CD4-positive, alpha-beta T cell treated with Interleukin-6 for 4 hours (primary cell): Measurements from ENCODE around the gene HSD11B1.
A peak's percentile ranks its signal among the peaks of the same experiment; 100 is the strongest.

Source experiments
- DNase-seq: peaks from one replicate; pipeline ENCODE4 v3.0.0-alpha.2; 2020; ENCODE audit warnings: mixed read lengths

HSD11B1 gene

DNA sequence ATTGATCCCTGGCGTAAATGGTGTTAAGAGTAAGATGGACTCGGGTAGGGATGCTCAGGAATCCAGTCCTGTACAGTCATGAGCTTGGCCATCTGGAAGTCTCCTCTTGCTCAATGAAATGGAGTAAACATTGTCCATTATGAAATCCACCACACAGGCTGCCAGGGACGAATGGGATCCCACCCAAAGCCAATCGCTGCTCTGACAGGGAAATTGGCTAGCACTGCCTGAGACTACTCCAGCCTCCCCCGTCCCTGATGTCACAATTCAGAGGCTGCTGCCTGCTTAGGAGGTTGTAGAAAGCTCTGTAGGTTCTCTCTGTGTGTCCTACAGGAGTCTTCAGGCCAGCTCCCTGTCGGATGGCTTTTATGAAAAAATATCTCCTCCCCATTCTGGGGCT lies at the start of gene HSD11B1:
Gene HSD11B1 (plus strand): TSS at position 263 of the 400 bp plus-strand sequence. CDS start 97 bp downstream, at position 360.
- no peak for DNase-seq

DNA sequence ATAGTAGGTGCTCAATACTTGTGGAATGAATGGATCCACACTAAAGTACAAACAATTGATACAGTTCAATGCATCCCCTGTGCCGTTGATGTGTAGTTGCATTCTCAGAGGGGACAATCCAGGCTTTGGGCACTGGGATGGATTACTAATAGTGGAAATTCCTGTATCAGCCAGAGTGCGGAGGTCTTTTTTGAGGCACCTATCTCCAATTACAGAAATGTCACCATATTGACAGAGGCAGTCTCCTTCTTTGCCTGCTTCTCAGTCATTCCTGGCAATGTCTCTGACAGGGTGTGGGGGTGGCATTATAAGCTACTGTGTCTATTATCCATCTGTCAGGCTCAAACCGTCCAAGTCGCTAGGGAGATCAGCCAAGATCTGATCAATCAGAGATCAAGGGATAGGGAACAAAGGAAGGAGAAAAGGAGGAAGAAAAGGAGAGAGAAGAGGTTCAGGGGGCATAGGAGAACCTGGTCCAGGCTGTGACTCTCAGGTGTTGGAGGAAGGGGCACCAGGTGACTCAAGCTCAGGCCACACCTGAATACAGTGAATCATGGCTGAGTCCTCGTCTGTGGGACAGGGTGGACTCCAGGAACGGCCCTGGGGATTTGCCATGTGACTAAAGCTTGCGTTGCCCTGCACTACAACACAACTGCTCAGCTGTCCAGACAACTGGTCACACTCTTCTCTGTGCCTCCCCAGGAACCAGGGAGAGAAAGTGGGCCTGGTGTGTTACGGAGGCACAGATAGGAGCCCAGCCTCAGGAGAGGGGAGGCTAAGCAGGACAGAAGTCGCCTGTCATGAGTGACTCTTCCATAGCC lies 49.0 kb upstream of the HSD11B1 start:
- no peak for DNase-seq

DNA sequence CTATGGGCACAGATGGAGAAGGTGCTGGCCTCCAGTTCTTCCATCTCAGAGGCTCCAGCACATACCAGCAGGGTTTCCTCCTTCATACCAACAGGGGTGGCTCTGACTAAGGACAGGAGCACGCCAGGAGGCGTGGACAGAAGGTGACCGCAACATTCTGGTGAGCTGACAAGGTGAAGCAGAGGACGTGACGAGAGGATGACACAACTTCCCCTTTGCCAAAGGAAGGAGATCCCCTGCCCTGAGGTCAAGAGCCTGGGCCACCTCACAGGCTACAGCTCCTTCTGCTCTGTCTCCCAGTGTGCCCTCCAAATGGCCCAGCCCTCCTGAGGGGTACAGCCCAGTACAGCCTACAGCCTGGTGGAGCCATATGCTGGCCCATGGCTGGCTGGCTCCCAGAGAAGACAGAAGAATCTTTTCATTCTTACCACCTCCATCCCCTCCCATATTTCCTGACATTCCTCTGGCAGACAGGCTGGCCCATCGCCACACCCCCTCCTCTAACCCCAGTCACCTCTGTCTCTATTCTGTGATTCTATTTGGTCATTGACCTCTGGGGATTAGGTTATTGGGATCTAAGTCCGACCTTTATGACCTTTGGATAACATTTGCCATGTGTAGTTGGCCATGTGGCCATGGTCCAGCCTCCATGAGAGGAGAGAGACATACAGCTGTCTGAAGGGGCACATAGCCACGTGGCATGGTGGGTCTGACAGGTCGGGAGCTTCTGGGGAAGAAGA lies 47.3 kb upstream of the HSD11B1 start:
- no peak for DNase-seq

DNA sequence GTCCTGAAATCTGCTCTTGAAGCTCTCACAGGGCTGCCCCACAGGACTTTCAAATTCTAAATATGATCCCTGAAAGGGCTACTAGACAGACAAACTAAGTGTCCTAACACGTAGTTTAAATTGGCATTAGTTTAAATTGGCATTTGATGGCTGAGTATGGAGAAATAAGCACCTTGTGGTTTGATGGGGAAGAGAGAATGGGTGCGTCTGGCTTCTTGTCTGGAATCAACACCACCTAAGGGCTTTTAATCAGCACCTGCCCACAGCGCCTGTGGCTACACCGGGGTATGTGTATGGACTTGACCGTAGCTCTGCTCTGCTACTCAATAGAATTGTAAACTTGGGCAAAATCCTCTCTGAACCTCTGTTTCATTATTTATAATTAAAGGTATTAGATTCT lies 46.7 kb upstream of the HSD11B1 start:
- no peak for DNase-seq

DNA sequence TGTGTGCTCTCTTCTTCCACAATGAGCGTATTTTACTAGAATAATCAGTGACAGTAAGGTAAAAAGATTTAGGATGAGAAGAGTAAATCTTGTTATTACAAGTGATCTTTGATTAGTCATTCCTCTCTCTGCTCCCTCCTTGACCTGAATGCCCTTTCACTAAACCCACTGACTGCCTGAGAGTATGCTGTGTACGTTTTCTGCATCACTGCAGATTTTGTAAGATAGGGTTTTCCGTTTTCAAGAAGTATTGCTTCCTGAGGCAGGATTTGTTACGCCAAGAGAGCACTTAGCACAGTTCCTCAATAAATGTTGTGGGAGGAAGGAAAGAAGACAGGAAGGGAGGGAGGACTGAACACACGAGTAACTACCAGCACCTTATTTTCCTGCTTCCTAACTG lies 44.7 kb upstream of the HSD11B1 start:
- DNase-seq: no peak

DNA sequence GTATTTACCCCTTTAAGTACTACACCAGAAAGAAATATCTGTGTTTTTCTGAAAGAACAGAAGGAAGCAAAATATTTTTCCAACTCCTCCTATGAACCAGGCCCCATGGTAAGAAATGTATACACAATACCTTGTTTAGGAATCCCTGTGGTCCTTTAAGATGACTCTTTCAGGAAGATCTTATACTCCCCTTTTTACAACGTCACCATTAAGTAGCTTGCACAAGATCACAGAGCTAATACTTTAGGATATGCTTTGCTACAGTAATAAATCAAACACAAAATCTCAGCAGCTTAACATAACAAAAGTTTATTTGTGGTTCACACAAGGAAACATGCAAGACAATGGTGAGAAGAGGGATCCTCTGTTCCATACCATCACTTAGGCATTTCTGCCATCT lies 43.6 kb upstream of the HSD11B1 start:
- no peak for DNase-seq

DNA sequence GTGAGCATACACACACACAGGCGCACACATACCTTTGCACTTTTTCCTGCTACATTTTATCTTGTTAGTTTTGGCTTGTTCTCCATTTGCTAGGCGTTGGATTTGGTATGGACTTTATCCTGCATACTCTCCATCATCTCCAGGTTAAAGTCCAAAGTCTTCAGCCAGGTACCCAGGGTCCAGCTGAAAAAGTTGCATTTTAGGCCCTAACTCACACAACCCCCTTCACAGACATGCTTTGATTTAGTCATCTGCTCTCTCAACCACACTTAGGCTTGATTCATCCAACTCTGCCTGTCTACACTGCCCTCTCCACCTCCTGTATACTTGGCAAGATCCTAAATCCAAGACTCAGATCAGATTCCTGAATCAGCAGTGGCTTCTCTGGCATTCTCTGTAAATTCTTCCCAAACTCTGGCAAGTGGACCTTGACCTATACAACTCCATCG lies 41.7 kb upstream of the HSD11B1 start:
- no peak for DNase-seq

DNA sequence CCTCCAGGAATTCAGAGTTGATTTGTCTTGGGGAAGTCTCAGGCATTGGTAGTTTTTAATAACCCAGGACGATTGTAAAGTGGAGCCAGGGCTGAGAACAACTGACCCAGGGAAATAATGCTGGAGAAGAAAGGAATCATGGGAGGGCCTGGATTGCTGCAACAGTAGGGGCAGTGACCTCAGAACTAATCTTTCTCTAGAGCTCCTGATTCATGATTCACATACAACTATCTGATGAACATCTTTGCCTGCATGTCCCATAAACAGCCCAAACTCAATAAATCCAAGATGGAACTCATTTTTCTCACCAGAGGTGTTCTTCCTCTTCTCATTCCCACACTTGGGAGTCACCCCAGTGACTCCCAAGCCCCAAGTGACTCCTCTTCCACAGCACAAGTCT lies 37.5 kb upstream of the HSD11B1 start:
- no peak for DNase-seq

DNA sequence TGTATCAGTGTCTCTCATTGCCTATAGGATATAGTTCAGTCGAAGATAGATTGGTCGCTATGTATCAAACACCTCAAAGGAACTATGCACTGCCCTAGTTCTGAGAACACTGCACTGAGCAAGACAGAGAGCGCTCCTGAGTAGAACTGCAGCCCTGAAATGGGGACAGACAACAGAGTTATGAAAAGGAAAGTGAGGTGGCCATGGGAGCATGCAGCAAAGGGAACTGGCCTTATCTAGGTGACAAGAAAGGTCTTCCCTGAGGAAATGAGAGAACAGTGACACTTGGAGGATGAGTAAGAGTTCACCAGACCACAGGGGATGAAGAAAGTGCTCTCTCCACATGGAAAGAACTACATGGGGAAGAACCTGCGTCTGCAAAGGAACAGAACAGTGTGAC lies 36.9 kb upstream of the HSD11B1 start:
- DNase-seq: no peak

DNA sequence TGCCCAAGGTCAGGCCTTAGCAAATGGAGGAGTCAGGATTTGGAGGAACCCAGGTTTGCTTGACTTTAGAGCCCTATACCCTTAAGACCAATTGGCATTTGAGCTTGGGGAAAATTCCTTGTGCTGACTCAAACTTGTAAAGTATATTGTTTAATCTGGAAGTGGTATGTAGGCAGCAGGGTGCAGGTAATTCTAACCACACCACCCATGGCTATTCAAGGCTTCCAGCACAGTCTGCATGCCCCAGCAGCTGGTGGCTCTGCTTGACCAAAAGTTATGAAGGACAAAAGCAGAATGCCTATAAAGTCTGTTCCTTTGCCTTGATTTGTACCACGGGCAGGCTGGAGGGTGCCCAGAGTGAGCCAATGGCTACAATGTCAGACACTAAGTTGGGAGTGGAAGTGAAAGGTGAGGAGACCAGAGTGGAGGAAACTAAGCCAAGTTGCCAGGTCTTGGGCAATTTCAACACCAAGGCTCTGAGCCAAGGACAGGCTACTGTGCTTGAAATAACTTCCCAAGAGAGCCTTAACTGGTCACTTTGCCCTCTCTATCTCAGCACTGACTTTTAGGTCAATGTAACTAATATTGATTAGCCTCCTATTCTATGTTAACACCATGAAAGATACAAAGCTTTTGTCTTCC lies 34.1 kb upstream of the HSD11B1 start:
- no peak for DNase-seq

DNA sequence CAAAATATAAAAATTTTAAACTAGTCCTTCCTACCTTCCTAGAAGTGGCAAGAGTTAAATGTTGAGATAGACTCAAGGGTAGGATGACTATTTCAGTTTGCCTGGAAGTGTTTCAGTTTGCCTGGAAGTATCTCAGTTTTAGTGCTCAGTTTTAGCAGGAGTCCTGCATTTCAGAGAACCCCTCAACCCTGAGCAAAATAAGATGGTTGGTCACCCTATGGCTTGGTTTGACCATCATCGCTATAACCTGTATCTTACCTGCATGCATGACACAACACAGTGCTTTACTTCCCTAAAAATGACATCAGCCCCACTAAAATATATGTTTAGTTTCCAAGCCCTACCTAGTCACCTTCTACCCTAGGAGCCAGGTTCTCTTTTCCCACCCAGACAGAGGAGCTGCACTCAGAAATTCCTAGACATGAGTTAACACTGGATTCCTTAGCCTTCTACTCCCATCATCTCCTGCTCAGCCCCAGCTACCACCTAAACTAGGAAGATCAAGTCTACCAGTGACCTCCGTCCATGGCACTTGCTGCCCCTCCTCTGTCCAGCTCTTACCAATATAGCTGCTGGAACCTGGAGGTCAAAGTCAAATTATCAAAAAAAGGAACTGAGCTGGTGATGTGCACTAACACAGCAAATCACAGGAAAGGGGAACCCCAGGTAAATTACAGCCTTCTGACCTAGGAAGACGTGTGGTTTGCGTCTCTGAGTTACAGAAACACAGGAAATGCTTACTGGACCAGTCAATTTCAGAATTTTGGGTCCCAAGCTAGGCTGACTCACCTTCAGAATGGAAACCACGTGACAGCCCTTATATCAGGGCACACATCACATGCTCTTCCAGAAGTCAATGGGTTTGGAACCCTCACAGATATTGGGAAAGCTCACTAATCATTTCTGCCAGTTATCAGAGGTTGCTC lies 31.7 kb upstream of the HSD11B1 start:
- peak; percentile 38 for DNase-seq

DNA sequence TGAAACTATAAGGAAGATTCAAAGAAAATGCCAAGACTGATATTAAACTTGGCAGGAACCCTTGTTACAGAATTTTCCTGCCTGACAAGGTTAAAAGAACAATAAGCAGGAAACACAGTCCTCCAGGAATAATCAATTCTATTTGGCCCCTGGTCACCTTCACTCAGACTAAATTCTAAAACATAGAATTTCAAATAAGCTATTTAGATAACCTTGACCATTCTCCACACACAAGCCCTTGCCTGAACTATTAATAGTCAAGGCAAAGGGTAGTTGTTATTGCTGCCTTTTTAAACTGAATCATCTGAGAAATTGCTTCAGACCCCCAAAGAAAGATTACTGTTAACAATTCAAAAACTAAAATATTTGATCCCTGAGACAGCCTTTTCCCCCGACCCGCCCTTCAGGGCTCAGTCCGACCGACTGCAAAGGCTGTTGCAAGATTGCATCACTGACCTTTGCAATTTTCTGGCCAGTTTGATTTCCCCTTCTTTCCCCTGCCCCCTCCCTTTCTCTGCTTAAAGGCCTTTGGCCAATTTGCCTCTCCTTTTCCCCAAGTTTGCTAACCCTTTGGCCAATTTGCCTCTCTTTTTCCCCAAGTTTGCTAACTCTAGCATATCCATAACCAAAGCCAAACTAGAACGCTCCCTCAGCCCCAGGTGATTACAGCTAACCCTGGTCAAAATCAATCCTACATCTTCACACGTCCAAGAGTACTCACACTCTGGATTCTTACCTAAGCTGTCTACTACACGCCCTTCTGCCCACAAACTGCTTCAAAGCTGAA lies 30.8 kb upstream of the HSD11B1 start:
- no peak for DNase-seq

DNA sequence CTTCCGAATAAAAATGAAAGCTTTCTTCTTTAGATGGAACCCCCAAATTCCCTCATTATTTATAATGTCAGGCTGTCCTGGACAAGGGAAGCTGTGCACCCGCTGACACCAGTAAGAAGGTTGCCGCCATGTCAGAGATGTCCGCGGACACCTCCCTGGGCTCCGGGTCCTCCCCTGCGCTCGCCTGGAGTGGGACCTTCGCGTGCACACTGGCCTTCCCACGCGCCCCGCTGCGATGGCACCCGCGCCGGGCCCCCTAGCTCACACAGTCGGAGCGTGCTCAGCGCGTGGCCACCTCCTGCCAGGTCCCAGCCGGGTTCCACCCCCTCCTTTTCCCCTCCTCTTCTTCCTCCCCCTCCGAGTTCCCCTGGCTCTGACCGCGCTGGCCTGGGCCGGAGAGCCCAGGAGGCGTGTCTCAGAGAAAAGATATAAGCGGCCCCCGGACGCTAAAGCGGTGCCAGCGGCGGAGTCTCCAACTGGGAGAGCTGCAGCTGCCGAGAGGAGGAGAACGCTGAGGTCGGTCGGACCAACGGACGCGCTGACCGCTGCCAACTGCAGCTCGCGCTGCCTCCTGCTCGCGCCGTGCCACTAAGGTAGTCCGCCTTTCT lies 29.6 kb upstream of the HSD11B1 start, which contains the start of gene G0S2:
Gene G0S2 (plus strand): TSS at position 456 of the 608 bp plus-strand sequence. CDS start 273 bp downstream, outside the sequence.
- peak; percentile 36 for DNase-seq

DNA sequence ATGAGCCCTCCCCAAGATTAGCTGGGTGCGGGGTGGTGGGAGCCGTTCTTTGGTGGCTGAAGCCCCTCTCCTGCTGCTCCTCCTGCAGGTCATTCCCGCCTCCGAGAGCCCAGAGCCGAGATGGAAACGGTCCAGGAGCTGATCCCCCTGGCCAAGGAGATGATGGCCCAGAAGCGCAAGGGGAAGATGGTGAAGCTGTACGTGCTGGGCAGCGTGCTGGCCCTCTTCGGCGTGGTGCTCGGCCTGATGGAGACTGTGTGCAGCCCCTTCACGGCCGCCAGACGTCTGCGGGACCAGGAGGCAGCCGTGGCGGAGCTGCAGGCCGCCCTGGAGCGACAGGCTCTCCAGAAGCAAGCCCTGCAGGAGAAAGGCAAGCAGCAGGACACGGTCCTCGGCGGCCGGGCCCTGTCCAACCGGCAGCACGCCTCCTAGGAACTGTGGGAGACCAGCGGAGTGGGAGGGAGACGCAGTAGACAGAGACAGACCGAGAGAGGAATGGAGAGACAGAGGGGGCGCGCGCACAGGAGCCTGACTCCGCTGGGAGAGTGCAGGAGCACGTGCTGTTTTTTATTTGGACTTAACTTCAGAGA lies 29.0 kb upstream of the HSD11B1 start:
- no peak for DNase-seq

DNA sequence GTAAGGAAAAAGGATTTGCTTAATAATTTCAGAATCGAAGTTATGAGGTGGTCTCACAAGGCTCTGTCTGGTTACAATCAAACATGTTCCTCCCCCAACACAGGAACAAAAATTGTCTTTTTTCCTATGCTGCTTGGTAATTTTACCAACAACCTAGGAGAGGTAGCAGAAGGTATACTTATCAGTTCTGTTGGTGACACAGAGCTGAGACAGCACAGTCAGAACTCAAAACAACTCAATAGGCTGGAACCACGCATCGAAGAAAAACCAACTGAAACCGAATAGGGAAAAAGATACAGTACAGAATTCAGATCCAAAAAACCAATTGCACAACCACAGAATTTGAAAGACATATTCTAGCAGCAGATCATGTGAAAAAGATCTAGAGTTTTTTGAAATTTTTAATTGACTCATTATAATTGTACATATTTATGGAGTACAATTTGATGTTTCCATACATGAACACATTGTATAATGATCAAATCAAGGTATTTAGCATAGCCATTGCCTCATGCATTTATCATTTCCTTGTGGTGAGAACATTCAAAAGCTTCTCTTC lies 25.6 kb upstream of the HSD11B1 start:
- no peak for DNase-seq

DNA sequence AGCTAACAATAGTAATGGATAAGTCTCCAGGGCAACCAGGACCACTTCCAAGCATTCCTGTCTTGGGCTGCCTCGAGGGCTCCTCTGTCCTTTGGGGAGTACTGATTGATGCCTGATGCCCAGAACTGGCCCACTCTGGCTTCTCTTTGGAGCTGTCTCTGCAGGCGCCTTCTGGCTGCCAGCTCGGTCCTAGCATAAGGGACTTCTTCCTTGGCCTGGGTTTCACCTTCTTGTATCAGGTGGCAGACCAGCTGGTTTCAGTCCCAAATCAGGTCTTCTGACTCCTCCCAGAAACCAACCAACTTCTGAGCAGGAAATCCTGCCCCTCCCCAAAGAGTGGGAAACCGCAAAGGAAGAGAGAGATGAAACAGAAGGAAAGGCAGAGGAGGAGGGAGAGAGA lies 18.8 kb upstream of the HSD11B1 start:
- DNase-seq: peak; percentile 39

DNA sequence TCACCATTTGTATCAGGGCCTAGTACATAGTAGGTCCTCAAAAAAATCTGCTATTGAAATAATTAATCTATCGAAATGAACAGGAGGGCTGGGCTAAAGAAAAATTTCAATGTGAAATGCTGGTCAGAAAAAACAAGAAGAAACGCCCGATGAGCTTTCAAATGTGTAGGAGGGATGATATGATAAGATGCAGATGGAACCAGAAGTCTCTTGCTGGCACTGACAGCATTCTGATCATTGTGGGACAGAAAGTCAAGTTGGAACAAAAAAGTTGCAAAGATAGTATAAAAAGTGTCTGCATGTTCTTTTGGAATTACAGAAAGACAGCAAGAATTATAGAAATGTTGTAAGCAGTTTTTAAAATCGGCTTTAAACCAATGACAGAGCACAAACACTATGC lies 18.3 kb upstream of the HSD11B1 start:
- no peak for DNase-seq

DNA sequence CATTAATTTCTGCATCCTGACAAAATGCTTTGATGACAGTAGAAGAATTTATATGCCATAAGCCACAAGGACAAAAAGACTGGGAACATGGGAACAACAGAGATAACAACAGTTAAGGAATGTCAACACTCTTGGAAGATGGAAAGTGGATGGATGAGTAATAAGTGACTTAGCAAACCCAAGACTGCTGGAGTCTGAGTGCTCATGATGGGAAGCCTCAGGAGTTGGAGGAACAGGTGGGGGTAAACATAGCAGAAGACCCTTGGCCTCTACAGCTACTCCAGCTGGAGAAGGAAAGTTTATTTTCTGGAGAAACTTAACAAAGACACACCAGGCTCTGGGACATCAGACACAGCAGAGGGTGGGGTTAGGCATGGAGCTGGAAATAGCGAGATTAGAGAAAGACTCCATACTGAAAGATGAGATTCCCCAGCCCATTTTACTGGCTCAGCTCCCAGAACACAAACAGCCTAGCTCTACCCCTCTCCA lies 15.9 kb upstream of the HSD11B1 start:
- DNase-seq: no peak

DNA sequence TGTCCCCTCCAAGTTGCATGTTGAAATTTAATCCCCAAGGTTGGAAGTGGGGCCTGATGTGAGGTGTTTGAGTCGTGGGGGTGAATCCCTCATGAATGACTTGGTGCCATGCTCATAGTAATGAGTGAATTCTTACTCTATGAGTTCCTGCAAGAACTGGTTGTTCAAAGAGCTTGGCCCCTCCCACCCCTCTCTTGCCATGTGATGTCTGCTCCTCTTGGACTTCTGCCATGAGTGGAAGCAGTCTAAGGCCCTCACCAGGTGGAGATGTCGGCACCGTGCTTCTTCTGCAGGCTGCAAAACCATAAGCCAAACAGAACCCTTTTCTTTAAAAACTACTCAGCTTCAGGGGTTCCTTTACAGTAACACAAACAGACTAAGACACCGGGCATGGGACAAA lies 15.2 kb upstream of the HSD11B1 start:
- peak; percentile 6 for DNase-seq

DNA sequence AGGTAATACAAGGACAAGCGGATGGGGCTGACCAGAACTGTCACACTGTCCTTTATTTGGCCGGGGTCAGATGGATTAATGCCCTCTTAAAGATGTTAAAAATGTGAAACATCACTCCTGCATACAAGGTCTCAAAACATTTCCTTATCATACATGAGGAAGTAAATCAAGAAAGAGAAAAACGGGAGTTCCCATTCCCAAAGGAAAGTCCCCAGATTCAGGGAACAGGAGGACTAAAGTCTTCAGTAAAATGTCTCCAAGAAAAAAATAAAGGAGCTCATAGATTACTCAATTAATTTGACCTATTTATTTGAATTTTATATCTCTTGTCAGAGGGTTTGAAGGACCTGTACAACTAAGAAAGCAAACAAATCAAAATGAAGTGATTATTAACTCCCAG lies 13.4 kb upstream of the HSD11B1 start:
- no peak for DNase-seq
